GM19438 (cell line): ENCODE measurements around the gene ERICH4.
"Not testable (repeated sequence)": the region's sequence is repeated elsewhere in the genome, so short reads cannot be mapped to it uniquely, and the experiment has no call there.

Experiments
- ATAC-seq: cut with Tn5 transposase; IDR thresholded peaks from one replicate; pipeline ENCODE4 v1.9.1; 2021; ENCODE audit warnings: low read depth; ENCODE audit not compliant: unreplicated experiment

ERICH4 gene

GRCh38 chr19:41463257-41464256 is 20.6 kb downstream of the ERICH4 start:
- ATAC-seq: not testable (repeated sequence)

GRCh38 chr19:41476583-41476982 is 33.6 kb downstream of the ERICH4 start:
- ATAC-seq: no peak

DNA sequence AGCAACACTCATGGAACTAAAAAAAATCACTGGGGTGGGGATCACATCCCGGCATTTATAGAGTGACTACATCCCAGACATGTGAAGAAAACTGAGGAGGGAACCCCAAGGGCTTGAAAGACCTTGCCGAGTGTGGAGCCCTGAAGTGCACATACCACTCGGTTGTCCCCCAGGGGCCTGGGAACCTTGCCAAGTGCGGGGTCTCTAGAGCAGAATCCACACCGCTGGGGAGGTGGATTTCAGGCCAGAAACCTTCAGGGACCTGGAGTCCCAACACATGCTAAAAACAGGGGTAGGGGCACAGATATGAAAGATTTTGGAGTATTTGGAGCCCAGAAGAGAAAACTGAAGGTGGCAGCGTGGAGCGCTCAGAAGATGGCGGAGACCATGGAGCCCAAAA is 35.2 kb downstream of the ERICH4 start:
- no peak for ATAC-seq

- ATAC-seq: no peak
These were observed 36.2 kb downstream of the ERICH4 start for GRCh38 chr19:41478875-41479756.

DNA sequence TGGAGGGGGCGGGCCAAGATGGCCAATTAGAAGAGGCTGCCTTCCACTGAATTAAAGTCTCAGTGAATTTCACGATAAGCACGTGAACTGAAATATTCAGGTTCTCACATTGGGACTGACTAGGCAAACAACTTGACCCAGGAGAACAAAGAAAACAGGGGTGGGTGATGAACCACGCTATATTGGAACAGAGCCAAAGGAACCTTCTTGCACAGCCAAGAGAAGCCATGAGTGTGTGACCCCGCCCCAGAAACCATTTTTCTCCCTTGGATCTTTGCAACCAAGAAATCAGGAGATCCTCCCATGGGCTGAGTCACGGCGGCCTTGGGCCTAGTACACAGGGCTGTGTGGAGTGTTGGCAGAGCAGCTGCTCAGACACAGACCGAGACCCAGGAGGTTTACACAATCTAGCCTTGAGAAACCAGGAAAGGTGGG is 36.8 kb downstream of the ERICH4 start:
- ATAC-seq: no peak

DNA sequence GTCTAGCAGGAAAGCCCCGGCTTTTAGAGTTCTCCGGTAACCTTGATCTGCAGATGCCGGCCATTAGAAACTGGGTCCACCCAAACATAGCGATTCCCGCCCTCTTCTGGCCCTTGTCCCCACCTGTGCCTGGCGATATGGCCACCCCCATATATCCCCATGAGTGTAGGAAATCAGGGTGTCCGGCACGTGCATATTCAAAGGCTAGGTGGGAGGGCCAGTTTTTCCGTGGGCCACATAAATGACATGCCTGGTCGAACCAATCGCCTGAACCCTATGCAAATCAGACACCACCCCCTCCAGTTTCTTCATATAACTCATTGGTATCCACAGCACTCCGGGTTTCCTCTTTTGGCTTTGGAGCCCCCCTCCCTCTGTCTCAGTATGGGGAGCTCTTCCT is 37.4 kb downstream of the ERICH4 start:
- ATAC-seq: no peak

GRCh38 chr19:41484822-41485221 is 41.9 kb downstream of the ERICH4 start:
- ATAC-seq: no peak

DNA sequence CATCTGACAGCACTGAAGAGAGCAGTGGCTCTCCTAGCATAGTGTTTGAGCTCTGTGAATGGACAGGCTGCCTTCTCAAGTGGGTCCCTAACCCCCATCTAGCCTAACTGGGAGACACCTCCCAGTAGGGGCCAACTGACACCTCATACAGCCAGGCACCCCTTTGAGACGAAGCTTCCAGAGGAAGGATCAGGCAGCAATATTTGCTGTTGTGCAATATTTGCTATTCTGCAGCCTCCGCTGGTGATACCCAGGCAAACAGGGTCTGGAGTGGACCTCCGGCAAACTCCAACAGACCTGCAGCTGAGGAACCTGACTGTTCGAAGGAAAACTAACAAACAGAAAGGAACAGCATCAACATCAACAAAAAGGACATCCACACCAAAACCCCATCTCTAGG is 44.0 kb downstream of the ERICH4 start:
- ATAC-seq: not testable (repeated sequence)

DNA sequence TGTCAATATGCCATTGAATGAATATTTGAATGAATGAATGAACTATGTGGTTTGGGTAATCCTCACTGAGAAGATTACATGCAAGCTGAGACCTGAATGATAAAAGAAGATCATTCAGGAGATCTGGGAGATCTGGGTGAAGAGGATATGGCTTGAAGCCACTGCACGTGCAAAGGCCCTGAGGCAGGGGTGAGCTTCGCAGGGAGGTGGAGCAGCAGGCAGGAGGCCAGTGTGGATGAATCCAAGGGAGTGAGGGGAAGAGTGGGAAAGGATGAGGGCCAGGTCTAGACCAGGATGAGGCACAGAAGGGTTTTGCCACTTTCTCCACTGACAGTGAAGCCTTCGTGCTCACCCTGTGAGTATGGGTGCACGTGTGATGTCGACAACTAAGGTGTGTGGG is 49.9 kb downstream of the ERICH4 start:
- no peak for ATAC-seq
